ENCODE results near the gene GALNTL6. TPM values are rescaled to one million over a fixed set of nuclear protein-coding genes. Genes with fewer than 3 reads are reported as not detected.
"Not testable (repeated sequence)": the region's sequence is repeated elsewhere in the genome, so short reads cannot be mapped to it uniquely, and the experiment has no call there.

The GALNTL6 gene
- total RNA-seq, 1 donor from 2014 or later: 0.13 TPM

- no peaks in the 10 kb centered on the region for H3K36me3 ChIP-seq (ENCODE audit: control insufficient read depth, insufficient read depth, low read length)
- H3K27me3 ChIP-seq (ENCODE audit: control insufficient read depth, insufficient read depth, low read length): no peaks in the 10 kb centered on the region
- no peak overlapping the region for H3K4me3 ChIP-seq (ENCODE audit: low read depth, low read length)
- no peak for DNase-seq (ENCODE audit: low read depth)
- TF ChIP-seq, protein P1, sequence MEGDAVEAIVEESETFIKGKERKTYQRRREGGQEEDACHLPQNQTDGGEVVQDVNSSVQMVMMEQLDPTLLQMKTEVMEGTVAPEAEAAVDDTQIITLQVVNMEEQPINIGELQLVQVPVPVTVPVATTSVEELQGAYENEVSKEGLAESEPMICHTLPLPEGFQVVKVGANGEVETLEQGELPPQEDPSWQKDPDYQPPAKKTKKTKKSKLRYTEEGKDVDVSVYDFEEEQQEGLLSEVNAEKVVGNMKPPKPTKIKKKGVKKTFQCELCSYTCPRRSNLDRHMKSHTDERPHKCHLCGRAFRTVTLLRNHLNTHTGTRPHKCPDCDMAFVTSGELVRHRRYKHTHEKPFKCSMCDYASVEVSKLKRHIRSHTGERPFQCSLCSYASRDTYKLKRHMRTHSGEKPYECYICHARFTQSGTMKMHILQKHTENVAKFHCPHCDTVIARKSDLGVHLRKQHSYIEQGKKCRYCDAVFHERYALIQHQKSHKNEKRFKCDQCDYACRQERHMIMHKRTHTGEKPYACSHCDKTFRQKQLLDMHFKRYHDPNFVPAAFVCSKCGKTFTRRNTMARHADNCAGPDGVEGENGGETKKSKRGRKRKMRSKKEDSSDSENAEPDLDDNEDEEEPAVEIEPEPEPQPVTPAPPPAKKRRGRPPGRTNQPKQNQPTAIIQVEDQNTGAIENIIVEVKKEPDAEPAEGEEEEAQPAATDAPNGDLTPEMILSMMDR (IDR thresholded peaks at IDR 0.05; ENCODE audit: insufficient read depth, low read length, poor library complexity, severe bottlenecking): no peak
These were observed 1161.4 kb downstream of the GALNTL6 start for GRCh38 chr4:172974586-172974985.

GRCh38 chr4:172975651-172976229 lies 1162.5 kb downstream of the GALNTL6 start:
- TF ChIP-seq, protein P1 (IDR thresholded peaks at IDR 0.05; ENCODE audit: insufficient read depth, low read length, poor library complexity, severe bottlenecking): no peak
- Histone ChIP-seq H3K36me3 (ENCODE audit: control insufficient read depth, insufficient read depth, low read length) (no peaks in the 10 kb centered on the region), H3K27me3 (ENCODE audit: control insufficient read depth, insufficient read depth, low read length) (no peaks in the 10 kb centered on the region), H3K4me3 (ENCODE audit: low read depth, low read length) (no peak overlapping the region)
- DNase-seq (ENCODE audit: low read depth): no peak

DNA sequence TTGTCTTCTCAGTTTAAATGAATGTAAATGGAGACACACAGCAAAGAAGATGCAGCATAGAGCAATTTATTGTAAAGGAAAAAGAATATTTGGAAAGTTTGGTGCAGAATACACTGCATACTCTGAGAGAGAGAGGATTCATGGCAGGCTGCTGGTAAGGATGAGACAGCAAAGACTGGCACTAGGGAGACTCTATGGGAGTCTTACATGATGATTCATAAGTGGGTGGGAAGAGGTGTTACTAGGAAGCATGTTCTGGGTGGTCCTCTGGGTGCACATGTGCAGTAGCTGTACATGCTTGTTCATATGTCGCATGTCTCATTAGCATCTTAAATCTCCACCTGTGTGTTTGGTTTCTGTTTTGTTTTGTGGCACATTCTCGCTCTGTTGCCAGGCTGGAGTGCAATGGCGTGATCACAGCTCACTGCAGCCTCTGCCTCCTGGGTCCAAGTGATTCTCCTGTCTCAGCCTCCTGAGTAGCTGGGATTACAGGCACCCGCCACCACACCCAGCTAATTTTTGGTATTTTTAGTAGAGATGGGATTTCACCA lies 1164.4 kb downstream of the GALNTL6 start:
- DNase-seq (ENCODE audit: low read depth); H3K27me3 ChIP-seq (ENCODE audit: control insufficient read depth, insufficient read depth, low read length); H3K4me3 ChIP-seq (ENCODE audit: low read depth, low read length); H3K36me3 ChIP-seq (ENCODE audit: control insufficient read depth, insufficient read depth, low read length): not testable (repeated sequence)

- no peak for DNase-seq (ENCODE audit: low read depth)
- Histone ChIP-seq H3K4me3 (ENCODE audit: low read depth, low read length) (no peak overlapping the region), H3K36me3 (ENCODE audit: control insufficient read depth, insufficient read depth, low read length) (no peaks in the 10 kb centered on the region), H3K27me3 (ENCODE audit: control insufficient read depth, insufficient read depth, low read length) (no peaks in the 10 kb centered on the region)
- TF ChIP-seq, protein P1 (IDR thresholded peaks at IDR 0.05; ENCODE audit: insufficient read depth, low read length, poor library complexity, severe bottlenecking): no peak
These were observed 1165.6 kb downstream of the GALNTL6 start for GRCh38 chr4:172978848-172979247.

DNA sequence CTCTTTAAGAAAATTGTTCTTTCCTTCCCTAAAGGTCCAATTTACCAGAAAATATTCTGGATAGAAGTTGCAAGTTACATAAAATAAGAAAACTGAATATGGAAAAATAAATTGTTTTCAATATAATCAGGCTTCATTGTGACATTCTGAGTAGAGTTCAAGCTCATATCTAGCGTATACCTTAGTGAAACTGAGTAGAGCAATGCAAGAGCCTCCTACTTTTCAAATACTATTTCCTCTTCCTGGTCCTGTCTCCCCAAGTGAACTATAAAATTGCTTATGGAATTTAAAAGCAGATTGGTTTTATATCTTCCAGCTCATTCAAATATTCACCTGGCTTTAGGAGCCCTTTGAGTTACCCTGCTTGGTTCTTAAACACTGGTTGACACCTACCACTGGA lies 1166.1 kb downstream of the GALNTL6 start:
- Histone ChIP-seq H3K4me3 (ENCODE audit: low read depth, low read length) (no peak overlapping the region), H3K27me3 (ENCODE audit: control insufficient read depth, insufficient read depth, low read length) (no peaks in the 10 kb centered on the region), H3K36me3 (ENCODE audit: control insufficient read depth, insufficient read depth, low read length) (no peaks in the 10 kb centered on the region)
- no peak for DNase-seq (ENCODE audit: low read depth)
- TF ChIP-seq, protein P1 (IDR thresholded peaks at IDR 0.05; ENCODE audit: insufficient read depth, low read length, poor library complexity, severe bottlenecking): no peak

DNA sequence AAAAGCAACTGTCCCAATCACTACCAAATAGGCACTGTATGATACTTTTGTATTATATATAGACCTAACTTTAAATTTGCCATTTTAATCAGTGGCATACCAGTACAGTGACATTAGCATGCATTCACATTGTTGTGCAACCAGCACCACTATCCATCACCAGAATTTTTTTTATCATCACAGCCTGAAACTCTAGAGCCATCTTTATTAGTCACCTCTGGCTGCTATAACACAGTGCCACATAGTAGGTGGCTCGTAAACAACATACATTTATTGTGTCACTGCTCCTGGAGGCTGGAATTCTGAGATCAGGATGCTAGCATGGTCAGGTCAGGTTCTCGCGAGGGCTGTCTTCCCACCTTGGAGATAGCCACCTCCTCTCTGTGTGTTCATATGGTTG lies 1167.0 kb downstream of the GALNTL6 start:
- TF ChIP-seq, protein P1 (IDR thresholded peaks at IDR 0.05; ENCODE audit: insufficient read depth, low read length, poor library complexity, severe bottlenecking): no peak
- Histone ChIP-seq H3K27me3 (ENCODE audit: control insufficient read depth, insufficient read depth, low read length) (no peaks in the 10 kb centered on the region), H3K36me3 (ENCODE audit: control insufficient read depth, insufficient read depth, low read length) (no peaks in the 10 kb centered on the region), H3K4me3 (ENCODE audit: low read depth, low read length) (no peak overlapping the region)
- DNase-seq (ENCODE audit: low read depth): no peak

Data from kidney epithelial cell (primary cell).